ENCODE results near the gene CD300C.
"Not testable (repeated sequence)": the region's sequence is repeated elsewhere in the genome, so short reads cannot be mapped to it uniquely, and the experiment has no call there.

CD300C gene

GRCh38 chr17:74516561-74517328 lies 29.2 kb downstream of the CD300C start:
- TF ChIP-seq, protein P1, sequence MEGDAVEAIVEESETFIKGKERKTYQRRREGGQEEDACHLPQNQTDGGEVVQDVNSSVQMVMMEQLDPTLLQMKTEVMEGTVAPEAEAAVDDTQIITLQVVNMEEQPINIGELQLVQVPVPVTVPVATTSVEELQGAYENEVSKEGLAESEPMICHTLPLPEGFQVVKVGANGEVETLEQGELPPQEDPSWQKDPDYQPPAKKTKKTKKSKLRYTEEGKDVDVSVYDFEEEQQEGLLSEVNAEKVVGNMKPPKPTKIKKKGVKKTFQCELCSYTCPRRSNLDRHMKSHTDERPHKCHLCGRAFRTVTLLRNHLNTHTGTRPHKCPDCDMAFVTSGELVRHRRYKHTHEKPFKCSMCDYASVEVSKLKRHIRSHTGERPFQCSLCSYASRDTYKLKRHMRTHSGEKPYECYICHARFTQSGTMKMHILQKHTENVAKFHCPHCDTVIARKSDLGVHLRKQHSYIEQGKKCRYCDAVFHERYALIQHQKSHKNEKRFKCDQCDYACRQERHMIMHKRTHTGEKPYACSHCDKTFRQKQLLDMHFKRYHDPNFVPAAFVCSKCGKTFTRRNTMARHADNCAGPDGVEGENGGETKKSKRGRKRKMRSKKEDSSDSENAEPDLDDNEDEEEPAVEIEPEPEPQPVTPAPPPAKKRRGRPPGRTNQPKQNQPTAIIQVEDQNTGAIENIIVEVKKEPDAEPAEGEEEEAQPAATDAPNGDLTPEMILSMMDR (IDR thresholded peaks at IDR 0.05; ENCODE audit: extremely low read depth, missing control alignments) = no peak
- DNase-seq (ENCODE audit: low spot score) = no peak

DNA sequence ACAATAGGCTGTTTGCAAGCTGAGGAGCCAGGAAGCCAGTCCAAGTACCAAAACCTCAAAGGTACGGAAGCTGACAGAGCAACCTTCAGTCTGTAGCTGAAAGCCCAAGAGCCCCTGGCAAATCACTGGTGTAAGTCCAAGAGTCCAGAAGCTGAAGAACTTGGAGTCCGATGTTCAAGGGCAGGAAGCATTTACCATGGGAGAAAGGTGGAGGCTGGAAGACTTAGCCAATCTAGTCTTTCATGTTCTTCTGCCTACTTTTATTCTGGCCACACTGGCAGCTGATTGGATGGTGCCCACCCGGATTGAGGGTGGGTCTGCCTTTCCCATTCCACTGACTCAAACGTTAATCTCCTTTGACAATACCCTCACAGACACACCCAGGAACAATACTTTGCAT lies 30.0 kb downstream of the CD300C start:
- TF ChIP-seq, protein P1 (IDR thresholded peaks at IDR 0.05; ENCODE audit: extremely low read depth, missing control alignments) = no peak
- no peak for DNase-seq (ENCODE audit: low spot score)

DNA sequence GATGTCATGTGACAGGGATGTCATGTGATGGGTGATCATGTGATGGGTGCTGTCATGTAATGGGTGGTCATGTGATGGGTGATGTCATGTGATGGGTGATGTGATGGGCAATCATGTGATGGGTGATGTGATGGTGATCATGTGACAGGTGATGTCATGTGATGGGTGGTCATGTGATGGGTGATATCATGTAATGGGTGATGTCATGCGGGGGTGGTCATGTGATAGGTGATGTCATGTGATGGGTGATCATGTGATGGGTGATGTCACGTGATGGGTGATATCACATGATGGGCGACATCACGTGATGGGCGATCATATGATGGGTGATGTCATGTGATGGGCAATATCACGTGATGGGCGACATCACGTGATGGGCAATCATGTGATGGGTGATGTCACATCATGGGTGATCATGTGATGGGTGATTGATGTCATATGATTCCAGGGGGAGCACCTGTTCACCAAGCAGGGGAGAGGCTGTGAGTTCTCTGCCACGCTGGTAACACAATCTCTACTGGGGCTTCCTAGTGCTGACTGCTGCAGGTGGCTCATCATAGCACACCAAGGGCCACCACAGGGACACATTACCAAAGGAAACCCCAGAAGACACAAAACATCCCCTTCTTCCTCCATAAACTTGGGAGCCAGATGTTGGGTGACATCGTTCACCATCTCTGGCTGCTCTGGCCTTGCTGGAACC lies 31.1 kb downstream of the CD300C start:
- TF ChIP-seq, protein P1 (IDR thresholded peaks at IDR 0.05; ENCODE audit: extremely low read depth, missing control alignments) = no peak
- no peak for DNase-seq (ENCODE audit: low spot score)

DNA sequence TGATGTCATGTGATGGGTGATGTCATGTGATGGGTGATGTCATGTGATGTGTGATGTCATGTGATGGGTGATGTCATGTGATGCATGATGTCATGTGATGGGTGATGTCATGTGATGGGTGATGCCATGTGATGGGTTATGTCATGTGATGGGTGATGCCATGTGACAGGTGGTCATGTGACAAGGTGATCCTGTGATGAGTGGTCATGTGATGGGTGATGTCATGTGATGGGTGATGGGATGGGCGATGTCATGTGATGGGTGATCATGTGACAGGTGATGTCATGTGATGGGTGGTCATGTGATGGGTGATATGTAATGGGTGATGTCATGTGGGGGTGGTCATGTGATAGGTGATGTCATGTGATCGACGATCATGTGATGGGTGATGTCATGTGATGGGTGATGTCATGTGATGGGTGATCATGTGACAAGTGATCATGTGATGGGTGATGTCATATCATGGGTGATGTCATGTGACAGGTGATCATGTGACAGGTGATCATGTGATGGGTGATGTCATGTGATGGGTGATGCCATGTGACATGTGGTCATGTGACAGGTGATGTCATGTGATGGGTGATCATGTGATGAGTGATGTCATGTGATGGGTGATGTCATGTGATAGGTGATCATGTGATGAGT lies 31.8 kb downstream of the CD300C start:
- no peak for DNase-seq (ENCODE audit: low spot score)
- TF ChIP-seq, protein P1 (IDR thresholded peaks at IDR 0.05; ENCODE audit: extremely low read depth, missing control alignments) = no peak

- TF ChIP-seq, protein P1 (IDR thresholded peaks at IDR 0.05; ENCODE audit: extremely low read depth, missing control alignments) = no peak
- DNase-seq (ENCODE audit: low spot score) = no peak
Measured at GRCh38 chr17:74512624-74513091, 33.3 kb downstream of the CD300C start.

GRCh38 chr17:74512036-74512435 lies 33.9 kb downstream of the CD300C start:
- DNase-seq (ENCODE audit: low spot score) = no peak
- TF ChIP-seq, protein P1 (IDR thresholded peaks at IDR 0.05; ENCODE audit: extremely low read depth, missing control alignments) = no peak

- TF ChIP-seq, protein P1 (IDR thresholded peaks at IDR 0.05; ENCODE audit: extremely low read depth, missing control alignments) = no peak
- no peak for DNase-seq (ENCODE audit: low spot score)
Measured at GRCh38 chr17:74508156-74508555, 37.8 kb downstream of the CD300C start.

DNA sequence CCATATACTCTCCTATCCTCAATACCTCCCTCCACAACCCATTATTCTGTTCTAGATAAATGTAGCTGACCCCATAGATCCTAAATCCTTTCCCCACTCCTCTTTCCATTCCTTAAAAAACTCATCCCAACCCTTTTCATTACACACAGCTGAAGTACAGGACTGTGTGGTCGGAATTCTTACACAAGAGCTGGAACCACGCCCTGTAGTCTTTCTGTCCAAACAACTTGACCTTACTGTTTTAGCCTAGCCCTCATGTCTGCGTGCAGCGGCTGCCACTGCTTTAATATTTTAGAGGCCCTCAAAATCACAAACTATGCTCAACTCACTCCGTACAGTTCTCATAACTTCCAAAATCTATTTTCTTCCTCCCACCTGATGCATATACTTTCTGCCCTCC lies 42.0 kb downstream of the CD300C start:
- not testable (repeated sequence) for DNase-seq (ENCODE audit: low spot score)
